ENCODE results near the gene TBC1D17.

TBC1D17 gene

DNA sequence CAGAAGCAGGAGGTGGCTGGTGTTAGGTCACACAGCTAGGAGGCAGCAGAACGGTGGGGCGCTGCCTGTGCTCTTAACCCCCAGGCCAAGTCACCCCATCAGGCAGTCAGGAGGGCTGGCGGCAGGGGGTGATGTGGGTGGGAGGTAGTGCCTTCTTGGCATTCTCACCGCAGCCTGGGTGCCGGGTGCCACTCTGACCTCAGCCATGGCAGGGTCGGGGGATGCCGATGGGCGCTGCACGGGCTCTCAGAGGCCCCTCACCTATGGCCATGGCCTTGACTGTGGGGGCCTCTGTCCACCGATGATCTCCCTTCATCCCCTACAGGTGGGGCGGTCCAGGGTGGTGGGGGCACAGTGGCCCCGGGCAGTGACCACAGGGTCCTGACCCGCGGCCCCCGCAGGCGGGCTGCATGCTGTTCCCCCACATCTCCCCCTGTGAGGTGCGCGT is 20.9 kb upstream of the TBC1D17 start:
- H3K36me3 ChIP-seq, result peaks cover 39 to 74% (median 67%) of the 10 kb centered on the region in 3 donors

DNA sequence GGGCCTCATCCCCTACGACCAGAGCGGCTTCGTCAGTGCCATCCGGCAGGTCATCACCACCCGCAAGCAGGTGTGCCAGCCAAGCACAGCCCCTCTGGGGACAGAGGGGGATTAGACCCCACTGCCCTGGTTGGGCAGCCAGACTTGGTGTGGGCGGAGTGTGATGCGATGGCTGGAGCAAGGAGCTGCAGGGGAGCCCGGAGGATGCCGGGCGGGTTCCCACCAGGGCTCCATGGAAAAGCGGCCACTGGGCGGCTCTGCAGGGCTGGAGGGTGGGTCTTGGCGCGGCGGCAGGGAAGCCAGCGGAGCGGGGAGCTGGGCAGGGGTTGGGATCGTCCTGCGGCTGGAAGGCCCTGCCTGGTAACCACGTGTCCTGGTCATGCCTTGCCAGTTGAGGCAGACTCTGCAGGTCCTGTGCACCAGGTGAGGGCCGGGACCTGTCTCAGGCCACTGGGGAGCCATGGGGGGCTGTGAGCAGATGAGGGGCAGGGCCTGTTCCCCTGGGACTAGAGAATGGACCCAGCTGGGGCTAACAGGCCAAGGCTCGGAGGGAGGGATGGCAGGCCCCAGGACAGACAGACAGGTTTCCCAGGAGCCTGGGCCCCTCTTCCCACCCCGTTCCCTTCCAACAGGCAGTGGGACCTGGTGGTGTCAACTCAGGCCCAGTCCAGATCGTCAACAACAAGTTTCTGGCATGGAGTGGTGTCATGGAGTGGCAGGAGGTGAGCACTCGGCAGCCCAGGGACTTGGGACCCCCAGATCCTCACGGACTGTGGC is 20.3 kb upstream of the TBC1D17 start:
- intact Hi-C loops (cut with DNase I; ENCODE audit: low total_unique reads), result no loop called here
- peaks cover 39 to 81% (median 73%) of the 10 kb centered on the region in 3 donors for H3K36me3 ChIP-seq
- no peak overlapping the region for H3K4me3 ChIP-seq
- H3K27me3 ChIP-seq, result no peaks in the 10 kb centered on the region
- TF ChIP-seq, protein P1, sequence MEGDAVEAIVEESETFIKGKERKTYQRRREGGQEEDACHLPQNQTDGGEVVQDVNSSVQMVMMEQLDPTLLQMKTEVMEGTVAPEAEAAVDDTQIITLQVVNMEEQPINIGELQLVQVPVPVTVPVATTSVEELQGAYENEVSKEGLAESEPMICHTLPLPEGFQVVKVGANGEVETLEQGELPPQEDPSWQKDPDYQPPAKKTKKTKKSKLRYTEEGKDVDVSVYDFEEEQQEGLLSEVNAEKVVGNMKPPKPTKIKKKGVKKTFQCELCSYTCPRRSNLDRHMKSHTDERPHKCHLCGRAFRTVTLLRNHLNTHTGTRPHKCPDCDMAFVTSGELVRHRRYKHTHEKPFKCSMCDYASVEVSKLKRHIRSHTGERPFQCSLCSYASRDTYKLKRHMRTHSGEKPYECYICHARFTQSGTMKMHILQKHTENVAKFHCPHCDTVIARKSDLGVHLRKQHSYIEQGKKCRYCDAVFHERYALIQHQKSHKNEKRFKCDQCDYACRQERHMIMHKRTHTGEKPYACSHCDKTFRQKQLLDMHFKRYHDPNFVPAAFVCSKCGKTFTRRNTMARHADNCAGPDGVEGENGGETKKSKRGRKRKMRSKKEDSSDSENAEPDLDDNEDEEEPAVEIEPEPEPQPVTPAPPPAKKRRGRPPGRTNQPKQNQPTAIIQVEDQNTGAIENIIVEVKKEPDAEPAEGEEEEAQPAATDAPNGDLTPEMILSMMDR (IDR thresholded peaks at IDR 0.05), result no peak
- no peaks in the 10 kb centered on the region for H3K9me3 ChIP-seq
- H3K4me1 ChIP-seq, result peaks cover 0 to 28% (median 16%) of the 10 kb centered on the region in 4 donors
- no peak for DNase-seq
- H3K27ac ChIP-seq, result no peak overlapping the region

More for the DNA sequence above, 20.9 kb upstream of the TBC1D17 start:
- intact Hi-C loops (cut with DNase I; ENCODE audit: low total_unique reads), result no loop called here
- TF ChIP-seq, protein P1 (IDR thresholded peaks at IDR 0.05), result no peak
- H3K27ac ChIP-seq, result no peak overlapping the region
- H3K9me3 ChIP-seq, result no peaks in the 10 kb centered on the region
- no peaks in the 10 kb centered on the region for H3K27me3 ChIP-seq
- peaks cover 0 to 33% (median 21%) of the 10 kb centered on the region in 4 donors for H3K4me1 ChIP-seq
- H3K4me3 ChIP-seq, result no peak overlapping the region
- DNase-seq, result no peak

DNA sequence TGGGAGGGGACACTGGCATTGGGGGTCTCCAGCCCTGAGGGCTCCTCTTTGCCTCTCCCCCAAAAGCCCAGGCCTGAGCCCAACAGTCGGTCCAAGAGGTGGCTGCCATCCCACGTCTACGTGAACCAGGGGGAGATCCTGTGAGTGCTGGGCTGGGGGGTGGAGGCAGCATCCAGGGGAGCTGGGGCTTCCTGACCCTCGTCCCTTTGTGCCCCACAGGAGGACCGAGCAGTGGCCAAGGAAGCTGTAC is 19.7 kb upstream of the TBC1D17 start:
- H3K36me3 ChIP-seq, result peaks cover 39 to 86% (median 78%) of the 10 kb centered on the region in 3 donors

DNA sequence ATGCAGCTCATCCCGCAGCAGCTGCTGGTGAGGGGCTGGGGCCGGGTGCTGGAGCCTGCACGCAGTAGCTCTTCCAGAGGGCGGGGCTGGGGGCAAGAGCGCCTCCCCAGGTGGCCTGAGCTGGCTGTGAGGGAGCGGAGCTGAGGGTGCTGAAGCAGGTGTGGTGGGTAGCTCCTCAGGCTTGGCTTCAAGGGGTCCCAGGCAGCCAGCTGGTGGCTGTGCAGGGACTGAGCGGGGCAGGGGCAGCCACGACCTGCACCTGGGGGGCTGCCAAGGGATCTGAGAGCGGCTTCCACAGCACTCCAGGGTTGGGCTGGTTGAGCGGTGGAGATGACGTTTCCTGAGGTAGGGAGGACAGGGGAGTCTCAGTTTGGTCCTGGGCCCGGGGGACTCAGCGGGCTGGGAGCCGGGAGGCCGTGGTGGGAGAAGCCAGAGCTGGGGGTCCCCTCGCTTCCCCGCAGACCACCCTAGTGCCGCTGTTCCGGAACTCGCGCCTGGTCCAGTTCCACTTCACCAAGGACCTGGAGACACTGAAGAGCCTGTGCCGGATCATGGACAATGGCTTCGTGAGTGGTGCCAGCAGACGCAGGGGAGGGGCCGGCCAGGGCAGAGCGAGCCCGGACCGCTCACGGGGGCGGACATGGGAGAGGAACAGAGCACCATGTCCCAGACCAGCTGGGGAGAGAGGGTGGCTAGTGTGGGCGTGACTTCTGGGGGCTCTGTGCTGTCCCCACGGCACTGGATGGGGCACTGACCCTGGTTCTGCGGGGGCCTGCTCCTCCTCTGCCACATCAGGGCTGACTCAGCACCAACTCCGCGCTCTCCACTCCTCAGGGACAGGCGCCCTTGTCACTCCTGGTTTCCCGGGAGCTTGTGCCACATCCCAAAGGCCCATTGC is 19.2 kb upstream of the TBC1D17 start:
- H3K4me1 ChIP-seq, result peaks cover 0 to 17% (median 5%) of the 10 kb centered on the region in 4 donors
- H3K27ac ChIP-seq, result no peak overlapping the region
- H3K36me3 ChIP-seq, result peaks cover 39 to 92% (median 84%) of the 10 kb centered on the region in 3 donors
- no peak for DNase-seq
- no peak overlapping the region for H3K4me3 ChIP-seq
- intact Hi-C loops (cut with DNase I; ENCODE audit: low total_unique reads), result no loop called here
- H3K27me3 ChIP-seq, result no peaks in the 10 kb centered on the region
- TF ChIP-seq, protein P1 (IDR thresholded peaks at IDR 0.05), result no peak
- no peaks in the 10 kb centered on the region for H3K9me3 ChIP-seq

More for the DNA sequence above, 19.7 kb upstream of the TBC1D17 start:
- H3K27ac ChIP-seq, result no peak overlapping the region
- H3K4me3 ChIP-seq, result no peak overlapping the region
- intact Hi-C loops (cut with DNase I; ENCODE audit: low total_unique reads), result no loop called here
- TF ChIP-seq, protein P1 (IDR thresholded peaks at IDR 0.05), result no peak
- H3K9me3 ChIP-seq, result no peaks in the 10 kb centered on the region
- no peaks in the 10 kb centered on the region for H3K27me3 ChIP-seq
- DNase-seq, result no peak
- peaks cover 0 to 23% (median 11%) of the 10 kb centered on the region in 4 donors for H3K4me1 ChIP-seq

DNA sequence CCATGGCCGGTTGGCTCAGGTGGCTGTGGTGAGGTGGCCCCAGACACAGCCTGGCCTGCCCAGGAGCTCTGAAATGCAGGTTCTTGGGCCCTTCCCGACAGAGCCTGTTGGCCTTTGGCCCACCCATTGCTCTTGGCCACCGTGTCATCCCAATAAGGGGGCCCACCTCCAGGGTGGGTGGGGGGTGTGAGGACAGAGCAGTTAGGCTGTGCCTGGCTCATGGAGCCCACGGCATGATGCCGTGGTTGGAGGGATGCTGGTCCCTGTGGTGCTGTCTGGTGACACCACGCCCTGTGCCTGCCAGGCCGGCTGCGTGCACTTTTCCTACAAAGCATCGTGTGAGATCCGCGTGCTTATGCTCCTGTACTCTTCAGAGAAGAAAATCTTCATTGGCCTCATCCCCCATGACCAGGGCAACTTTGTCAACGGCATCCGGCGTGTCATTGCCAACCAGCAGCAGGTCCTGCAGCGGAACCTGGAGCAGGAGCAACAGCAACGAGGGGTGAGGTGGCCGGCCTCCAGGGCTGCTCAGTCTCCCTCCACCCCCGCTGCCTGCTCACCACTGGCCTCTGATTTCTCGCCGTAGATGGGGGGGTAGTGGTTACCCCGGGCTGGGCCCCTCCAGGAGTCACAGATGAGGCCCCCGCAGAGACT is 17.7 kb upstream of the TBC1D17 start:
- peaks cover 0 to 7% (median 2%) of the 10 kb centered on the region in 4 donors for H3K4me1 ChIP-seq
- intact Hi-C loops (cut with DNase I; ENCODE audit: low total_unique reads), result loop anchor here (10.0 kb wide), 1 partner anchor 95 kb away; the partner anchor contains the start of genes AP2A1 and TSKS
- TF ChIP-seq, protein P1 (IDR thresholded peaks at IDR 0.05), result no peak
- no peaks in the 10 kb centered on the region for H3K9me3 ChIP-seq
- H3K4me3 ChIP-seq, result no peak overlapping the region
- peaks cover 34 to 100% (median 85%) of the 10 kb centered on the region in 3 donors for H3K36me3 ChIP-seq
- H3K27ac ChIP-seq, result no peak overlapping the region
- H3K27me3 ChIP-seq, result no peaks in the 10 kb centered on the region
- no peak for DNase-seq
